Upper lobe of left lung (tissue), 6 donors: ENCODE measurements around the gene TSHZ2. TPM values are rescaled to one million over a fixed set of nuclear protein-coding genes. Genes with fewer than 3 reads are reported as not detected.

Source experiments
- ATAC-seq, 2 donors: fragments of 200-7000 bp; cut with Tn5 transposase; one replicate each; pipeline ENCODE4 v1.9.1; 2022; ENCODE audit warnings: mild to moderate bottlenecking in 2 of 2, moderate library complexity in 2 of 2; ENCODE audit not compliant: low FRiP score in 2 of 2
- DNase-seq, 2 donors: peaks; one replicate each; pipeline ENCODE4 v3.0.0-alpha.2; 2019 to 2020
- H3K27ac ChIP-seq, 4 donors: fragments of 200-600 bp; sonication (generic); one replicate each; pipeline ENCODE4 v1.5.1; 2016 to 2019
- H3K27me3 ChIP-seq, 4 donors: fragments of 200-600 bp; sonication (generic); one replicate each; pipeline ENCODE4 v1.5.1; 2017 to 2019
- H3K36me3 ChIP-seq, 4 donors: fragments of 200-600 bp; sonication (generic); one replicate each; pipeline ENCODE4 v1.5.1; 2016 to 2019
- H3K4me1 ChIP-seq, 4 donors: fragments of 200-600 bp; sonication (generic); one replicate each; pipeline ENCODE4 v1.5.1; 2018 to 2019
- H3K4me3 ChIP-seq, 4 donors: fragments of 200-600 bp; sonication (generic); one replicate each; pipeline ENCODE4 v1.5.1; 2017 to 2019; ENCODE audit warnings: mild to moderate bottlenecking in 2 of 4, moderate library complexity in 1 of 4
- H3K9me3 ChIP-seq, 4 donors: fragments of 200-600 bp; sonication (generic); one replicate each; pipeline ENCODE4 v1.5.1; 2018 to 2019
- CTCF ChIP-seq, 6 experiments: fragments of 450-650 bp in 4 of 6; fragments of 200-600 bp in 2 of 6; sonication (generic) in 2 of 6; IDR thresholded peaks; one replicate each; pipeline ENCODE4 v1.5.1; 2016 to 2019; ENCODE audit warnings: antibody characterized with exemption in 6 of 6
- EP300 ChIP-seq, 4 donors: sonication (generic); formaldehyde crosslinking; IDR thresholded peaks; one replicate each; pipeline ENCODE4 v1.5.1; 2017; ENCODE audit warnings: antibody characterized with exemption in 4 of 4, control low read depth in 2 of 4
- POLR2A ChIP-seq, 4 donors: fragments of 450-650 bp; IDR thresholded peaks; one replicate each; pipeline ENCODE4 v1.5.1; 2016 to 2017; ENCODE audit warnings: antibody characterized with exemption in 4 of 4, mild to moderate bottlenecking in 2 of 4
- POLR2AphosphoS5 ChIP-seq, 2 donors: sonication (generic); formaldehyde crosslinking; IDR thresholded peaks; one replicate each; pipeline ENCODE4 v1.5.1; 2017; ENCODE audit warnings: antibody characterized with exemption in 2 of 2
- WGBS, 2 donors: methylation state at CpG; one replicate each; pipeline ENCODE4 v1.1.5; 2017 to 2018; 5-methylcytosine and 5-hydroxymethylcytosine counted together
- total RNA-seq, 6 donors: library from RNA; depleted of rRNA in 4 of 6; stranded (reverse); fragments of >200 nt in 4 of 6; gene quantifications; one replicate each; pipeline versions ENCODE4 v1.1.0 to v1.2.1, GENCODE V29; 2016 to 2021
- donor health status: DM: no; HTN: no; CAD: no; lungs with moderate emphysema.
- donor health status: DM: no; HTN: yes; CAD: no; lungs with severe emphysema.

TSHZ2 gene
- total RNA-seq, 6 donors from 2014 or later = 1.8 to 10.0 (median 3.2) TPM

- ATAC-seq = no peak
- Histone ChIP-seq H3K4me1 (no peaks in the 10 kb centered on the region), H3K27ac (no peak overlapping the region), H3K27me3 (no peaks in the 10 kb centered on the region), H3K36me3 (no peaks in the 10 kb centered on the region), H3K4me3 (no peak overlapping the region), H3K9me3 (no peaks in the 10 kb centered on the region)
- WGBS, 2 donors = 83 to 86% methylated on average over 5 of the region's 5 CpGs
- no peak for TF ChIP-seq POLR2AphosphoS5 (IDR thresholded peaks at IDR 0.05)
- no peak for TF ChIP-seq EP300 (IDR thresholded peaks at IDR 0.05)
- no peak for TF ChIP-seq CTCF (IDR thresholded peaks at IDR 0.05)
- no peak for TF ChIP-seq POLR2A (IDR thresholded peaks at IDR 0.05)
- DNase-seq = no peak
These were observed 344.2 kb downstream of the TSHZ2 start for GRCh38 chr20:53316206-53316937.

- no peak overlapping the region for H3K27ac ChIP-seq
- H3K36me3 ChIP-seq = no peaks in the 10 kb centered on the region
- H3K4me1 ChIP-seq = no peaks in the 10 kb centered on the region
- H3K9me3 ChIP-seq = no peaks in the 10 kb centered on the region
- WGBS, 2 donors = 80 to 91% methylated on average over 1 of the region's 1 CpG
- TF ChIP-seq CTCF (IDR thresholded peaks at IDR 0.05) (no peak), POLR2AphosphoS5 (IDR thresholded peaks at IDR 0.05) (no peak), POLR2A (IDR thresholded peaks at IDR 0.05) (no peak), EP300 (IDR thresholded peaks at IDR 0.05) (no peak)
- no peak for ATAC-seq
- H3K27me3 ChIP-seq = no peaks in the 10 kb centered on the region
- H3K4me3 ChIP-seq = no peak overlapping the region
- DNase-seq = no peak
These were observed 347.0 kb downstream of the TSHZ2 start for GRCh38 chr20:53319200-53319599.

- no peak for TF ChIP-seq EP300 (IDR thresholded peaks at IDR 0.05)
- no peak for TF ChIP-seq POLR2A (IDR thresholded peaks at IDR 0.05)
- no peak for TF ChIP-seq CTCF (IDR thresholded peaks at IDR 0.05)
- no peak for TF ChIP-seq POLR2AphosphoS5 (IDR thresholded peaks at IDR 0.05)
- Histone ChIP-seq H3K4me3 (no peak overlapping the region), H3K36me3 (no peaks in the 10 kb centered on the region), H3K9me3 (no peaks in the 10 kb centered on the region), H3K27me3 (no peaks in the 10 kb centered on the region), H3K4me1 (no peaks in the 10 kb centered on the region), H3K27ac (no peak overlapping the region)
- 91 to 92% methylated on average over 2 of the region's 2 CpGs for WGBS, 2 donors
- ATAC-seq = no peak
- no peak for DNase-seq
These were observed 347.6 kb downstream of the TSHZ2 start for GRCh38 chr20:53319716-53320115.

- Histone ChIP-seq H3K4me1 (no peaks in the 10 kb centered on the region), H3K27me3 (no peaks in the 10 kb centered on the region), H3K4me3 (no peak overlapping the region), H3K27ac (no peak overlapping the region), H3K9me3 (no peaks in the 10 kb centered on the region), H3K36me3 (no peaks in the 10 kb centered on the region)
- no peak for ATAC-seq
- no peak for DNase-seq
- WGBS, 2 donors = 81 to 87% methylated on average over 3 of the region's 3 CpGs
- TF ChIP-seq POLR2AphosphoS5 (IDR thresholded peaks at IDR 0.05) = no peak
- TF ChIP-seq CTCF (IDR thresholded peaks at IDR 0.05) = no peak
- TF ChIP-seq POLR2A (IDR thresholded peaks at IDR 0.05) = no peak
- no peak for TF ChIP-seq EP300 (IDR thresholded peaks at IDR 0.05)
These were observed 348.5 kb downstream of the TSHZ2 start for GRCh38 chr20:53320701-53321100.

- Histone ChIP-seq H3K36me3 (no peaks in the 10 kb centered on the region), H3K9me3 (no peaks in the 10 kb centered on the region), H3K4me1 (no peaks in the 10 kb centered on the region), H3K27ac (no peak overlapping the region), H3K4me3 (no peak overlapping the region), H3K27me3 (no peaks in the 10 kb centered on the region)
- WGBS, 2 donors = 86 to 92% methylated on average over 5 of the region's 5 CpGs
- no peak for TF ChIP-seq POLR2AphosphoS5 (IDR thresholded peaks at IDR 0.05)
- no peak for TF ChIP-seq CTCF (IDR thresholded peaks at IDR 0.05)
- DNase-seq (no peak), ATAC-seq (no peak)
These were observed 349.4 kb downstream of the TSHZ2 start for GRCh38 chr20:53321596-53321995.
